Renal pelvis (tissue), 4 donors: Measurements from ENCODE around the gene TBX1. TPM values are rescaled to one million over a fixed set of nuclear protein-coding genes. Genes with fewer than 3 reads are reported as not detected.

Source experiments
- DNase-seq: peaks from one replicate; pipeline ENCODE4 v3.0.0-alpha.2; 2013
- polyA plus RNA-seq, 3 donors: library from polyadenylated mRNA; unstranded; fragments of 120-200 nt; gene quantifications; one replicate each; pipeline ENCODE4 v1.2.1, GENCODE V29; 2013; ENCODE audit not compliant: insufficient read length in 3 of 3

Gene TBX1
- polyA plus RNA-seq, 3 donors, result 0.53 to 1.1 (median 0.64) TPM

DNA sequence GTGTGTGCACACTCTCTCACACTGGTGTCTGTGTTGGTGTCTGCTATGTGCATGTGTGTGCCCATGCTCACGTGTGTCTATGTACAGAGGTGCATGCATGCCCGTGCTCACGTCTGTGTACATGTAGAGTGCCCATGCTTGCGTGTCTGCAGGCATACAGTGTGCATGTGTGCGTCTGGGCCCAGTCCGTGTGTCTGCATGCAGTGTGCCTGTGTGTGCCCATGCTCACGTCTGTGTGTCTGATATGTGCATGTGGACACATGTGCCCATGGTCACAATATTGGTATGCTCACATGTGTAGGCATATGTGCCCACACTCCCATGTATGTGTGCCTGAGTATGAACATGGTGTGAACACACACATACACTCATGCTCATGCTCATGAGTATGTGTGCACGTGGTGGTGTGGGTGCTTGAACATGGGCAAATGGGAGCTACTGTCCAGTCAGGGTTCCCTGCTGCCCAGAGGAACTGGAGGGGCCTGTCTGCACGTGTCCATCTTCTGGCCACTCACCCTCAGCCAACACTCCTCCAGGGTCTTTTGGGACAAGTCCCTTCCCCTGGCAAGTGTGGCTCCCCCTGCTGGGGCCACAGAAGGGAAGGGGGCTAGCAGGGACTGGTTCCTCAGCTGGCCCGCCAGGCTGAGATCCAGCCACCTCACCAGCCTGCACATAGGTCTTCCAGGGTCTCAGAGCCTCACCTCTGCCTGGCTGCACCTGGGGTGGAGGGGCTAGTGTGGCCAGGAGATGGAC lies 7.3 kb upstream of the TBX1 start:
- no peak for DNase-seq

GRCh38 chr22:19753996-19754700 lies 6.4 kb upstream of the TBX1 start:
- DNase-seq, result no peak

- no peak for DNase-seq
Observed at GRCh38 chr22:19754701-19755144, 5.9 kb upstream of the TBX1 start.

- DNase-seq, result no peak
Observed at GRCh38 chr22:19755145-19755710, 5.3 kb upstream of the TBX1 start.

DNA sequence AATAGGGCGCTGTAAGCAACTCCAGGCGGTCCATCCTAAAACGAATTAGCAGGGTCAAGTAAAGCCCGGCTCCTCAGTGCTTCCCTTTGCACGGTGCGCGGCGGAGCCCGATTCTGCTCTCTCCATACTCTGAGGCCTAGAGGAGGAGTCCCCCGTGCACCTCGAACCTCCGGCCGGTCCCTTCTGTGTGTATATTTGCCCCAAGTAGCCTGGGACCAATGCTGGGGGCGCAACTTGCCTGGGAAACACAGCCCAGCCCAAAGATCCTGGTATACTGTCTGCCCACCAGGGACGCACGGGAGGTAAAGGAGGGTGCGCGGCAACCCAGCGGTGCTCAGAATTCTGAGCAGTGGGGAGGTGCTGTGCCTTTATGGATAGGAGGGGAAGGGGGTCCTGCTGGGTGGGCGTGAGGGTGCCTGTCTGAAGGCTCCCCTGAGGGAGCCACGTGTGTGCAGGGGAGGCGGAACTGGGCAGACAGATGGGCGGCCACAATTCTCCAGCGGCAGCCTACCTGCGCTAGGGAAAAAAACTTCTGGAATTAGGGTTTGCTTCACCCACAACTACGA lies 4.8 kb upstream of the TBX1 start:
- DNase-seq, result no peak

GRCh38 chr22:19756288-19757128 lies 4.1 kb upstream of the TBX1 start:
- no peak for DNase-seq

DNA sequence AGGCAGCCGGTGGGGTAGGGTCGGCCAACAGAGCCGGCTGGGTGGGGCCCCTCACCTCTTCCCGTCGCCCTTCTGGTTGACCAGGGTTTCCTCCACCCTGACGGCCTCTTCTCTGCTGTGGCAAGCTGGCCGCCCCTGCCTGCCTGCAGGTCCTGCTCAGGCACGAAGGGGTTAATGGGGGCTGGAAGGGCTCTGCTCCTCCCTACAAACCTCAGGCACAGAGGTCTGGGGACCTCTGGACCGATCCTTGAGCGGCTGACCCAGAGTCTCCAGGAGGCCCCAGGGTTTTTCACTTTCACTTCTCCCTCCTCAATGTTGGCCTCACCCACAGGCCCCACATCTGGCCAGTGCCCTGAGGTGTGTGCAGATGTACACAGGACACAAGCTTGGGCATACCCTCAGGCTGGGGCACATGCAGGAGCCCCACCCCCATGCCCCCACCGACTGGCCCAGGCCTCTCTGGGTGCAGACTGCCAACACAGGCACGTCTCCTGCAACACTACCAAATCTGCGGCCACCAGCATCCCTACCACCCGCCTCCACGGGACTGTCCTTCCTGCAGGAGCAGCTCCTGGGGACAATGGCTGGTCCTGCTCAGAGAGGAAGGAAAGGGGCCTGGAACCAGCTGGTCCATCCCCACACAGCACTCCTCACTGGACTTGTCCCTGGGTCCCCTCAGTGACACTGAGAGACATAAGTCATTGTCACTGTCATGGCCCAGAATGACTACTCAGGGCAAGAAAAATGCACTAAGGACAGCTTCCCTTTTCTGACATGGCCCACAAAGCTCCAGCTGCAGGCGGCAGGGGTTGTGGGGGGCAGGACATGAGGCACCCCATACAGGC lies 3.2 kb upstream of the TBX1 start:
- no peak for DNase-seq

DNA sequence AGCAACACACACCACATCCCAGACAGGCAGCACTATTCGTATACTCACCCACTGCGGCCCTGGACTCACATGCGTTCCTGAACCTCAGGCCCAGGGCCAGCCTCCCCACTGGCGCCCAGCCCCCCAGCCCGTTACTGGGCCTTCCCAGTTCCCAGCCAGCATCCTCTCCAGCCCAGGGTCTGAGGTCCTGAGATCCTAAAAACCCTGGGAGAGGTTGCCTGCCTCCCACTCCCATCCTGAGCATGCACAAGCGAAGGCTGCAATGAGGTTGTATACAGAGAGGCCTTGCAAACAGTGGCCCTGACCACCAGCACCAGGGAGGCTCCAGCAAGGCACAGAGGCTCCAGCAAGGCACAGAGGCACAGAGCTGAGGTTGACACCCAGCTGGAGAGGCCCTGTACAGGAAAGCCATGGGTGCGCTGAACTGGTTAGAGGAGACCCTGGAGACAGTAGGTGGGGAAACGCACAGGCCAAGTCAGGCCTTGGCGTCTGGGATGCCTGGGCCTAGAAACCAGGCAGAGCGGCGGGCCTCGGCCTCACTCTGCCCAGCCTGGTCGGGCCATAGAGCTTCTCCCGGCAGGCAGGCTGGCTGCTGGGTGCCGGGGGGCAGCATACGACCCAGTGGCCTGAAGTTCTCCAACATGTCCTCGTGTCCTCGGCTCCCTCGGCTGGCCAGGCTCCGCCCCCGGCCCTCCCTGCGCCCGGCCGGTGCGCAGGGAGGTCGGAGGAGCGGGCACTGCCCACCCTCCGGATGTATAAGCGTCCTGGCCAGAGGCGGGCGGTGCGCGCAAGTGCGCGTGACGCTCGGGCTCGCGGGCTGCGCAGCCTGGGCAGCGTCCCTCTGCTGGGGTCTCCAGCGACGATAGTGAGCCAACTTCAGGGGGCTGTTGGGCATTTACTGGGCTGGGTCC lies 2.3 kb upstream of the TBX1 start:
- no peak for DNase-seq

GRCh38 chr22:19758896-19759426 lies 1.6 kb upstream of the TBX1 start:
- DNase-seq, result no peak

DNA sequence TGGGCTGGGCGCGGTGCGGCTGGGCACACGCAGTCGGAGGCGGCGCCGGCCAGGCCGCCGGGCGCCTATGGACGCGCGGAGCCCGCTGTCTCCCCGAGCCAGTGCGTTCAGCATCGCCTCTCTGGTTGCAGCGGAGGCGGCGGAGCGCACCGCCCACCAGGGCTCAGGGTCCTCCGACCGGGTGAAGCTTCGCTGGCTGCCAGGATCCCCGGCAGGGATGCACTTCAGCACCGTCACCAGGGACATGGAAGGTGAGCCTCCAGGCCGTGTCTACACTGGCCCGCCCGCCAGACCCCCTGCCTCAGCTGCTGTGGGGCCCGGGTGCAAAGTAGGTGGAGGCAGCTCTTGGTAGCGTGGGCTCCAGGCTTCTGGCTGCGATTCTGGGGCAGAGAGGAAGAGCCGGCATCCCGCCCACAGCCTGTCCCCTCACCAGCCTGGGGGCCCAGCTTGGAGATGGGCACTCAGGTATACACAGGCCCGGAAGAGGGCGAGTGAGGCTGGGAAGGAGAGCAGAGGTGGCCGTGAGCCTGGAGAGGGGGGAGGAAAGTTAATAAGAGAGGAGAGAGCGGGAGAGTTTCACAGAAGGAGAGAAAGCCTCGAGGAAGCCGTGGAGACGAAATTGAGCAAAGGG lies 1.0 kb upstream of the TBX1 start:
- DNase-seq, result no peak

DNA sequence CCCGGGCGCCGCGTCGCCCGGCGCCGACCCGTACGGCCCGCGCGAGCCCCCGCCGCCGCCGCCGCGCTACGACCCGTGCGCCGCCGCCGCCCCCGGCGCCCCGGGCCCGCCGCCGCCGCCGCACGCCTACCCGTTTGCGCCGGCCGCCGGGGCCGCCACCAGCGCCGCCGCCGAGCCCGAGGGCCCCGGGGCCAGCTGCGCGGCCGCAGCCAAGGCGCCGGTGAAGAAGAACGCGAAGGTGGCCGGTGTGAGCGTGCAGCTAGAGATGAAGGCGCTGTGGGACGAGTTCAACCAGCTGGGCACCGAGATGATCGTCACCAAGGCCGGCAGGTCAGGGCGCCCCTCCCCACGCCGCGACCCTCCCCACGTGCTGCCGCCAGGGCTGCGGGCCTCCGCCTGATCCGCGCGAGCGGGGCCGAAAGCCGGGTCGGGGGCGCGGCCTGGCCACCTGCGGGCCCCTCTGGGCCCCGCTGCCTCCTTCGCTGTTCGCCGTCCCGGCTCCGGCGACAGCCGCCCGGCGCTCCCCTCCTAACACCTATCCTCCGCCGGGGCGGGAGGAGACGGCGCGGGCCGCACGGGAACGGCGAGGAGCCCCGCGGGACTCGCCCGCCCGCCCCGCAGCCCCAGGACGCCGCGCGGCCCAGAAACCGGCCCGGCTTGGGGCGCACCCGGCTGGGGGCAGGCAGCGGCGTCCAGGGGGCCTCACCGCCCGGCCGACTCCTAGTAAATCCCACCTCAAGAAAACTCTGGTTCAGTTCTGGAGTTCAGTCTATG lies 560 bp downstream of the TBX1 start:
- DNase-seq, result no peak

DNA sequence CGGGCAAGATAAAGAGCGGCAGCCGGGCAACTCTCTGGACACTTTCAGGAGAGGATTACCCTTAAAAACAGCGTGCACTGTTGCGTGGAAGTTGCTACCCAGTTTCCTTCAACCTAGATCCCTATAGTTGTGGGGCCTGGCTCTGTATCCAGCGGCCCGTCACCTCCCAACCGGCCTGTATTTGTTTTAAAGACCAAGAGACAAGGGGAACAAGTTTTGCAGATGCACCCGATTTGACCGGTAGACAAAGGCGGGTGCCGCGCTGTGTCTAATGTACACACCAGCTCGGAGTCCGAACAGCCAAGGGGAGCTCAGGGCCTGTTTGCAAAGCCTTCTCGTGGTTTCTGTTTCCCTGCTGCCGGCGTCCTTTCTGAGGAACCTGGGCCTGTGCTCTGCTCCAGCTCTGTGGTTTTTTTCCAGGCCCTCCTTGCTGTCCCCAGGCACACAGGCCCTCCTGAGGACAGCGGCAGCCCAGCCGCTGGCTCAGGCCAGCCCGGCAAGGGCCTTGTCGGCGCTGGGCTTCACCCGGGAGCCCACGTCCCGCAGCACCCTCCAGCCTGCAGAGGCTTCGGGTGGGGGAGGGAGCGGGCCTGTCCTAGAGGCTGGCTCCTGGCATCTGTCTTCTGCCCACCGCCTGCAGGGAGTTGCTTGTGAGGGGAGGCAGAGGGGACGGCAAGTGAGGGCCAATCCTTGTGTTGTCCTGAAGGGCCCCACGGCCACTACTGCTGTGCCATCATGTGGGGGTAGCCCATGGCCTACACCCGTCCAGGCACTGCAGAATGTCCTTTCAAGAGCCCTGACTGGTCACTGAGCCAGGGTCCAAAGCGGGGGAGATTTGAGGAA lies 1.4 kb downstream of the TBX1 start:
- no peak for DNase-seq

DNA sequence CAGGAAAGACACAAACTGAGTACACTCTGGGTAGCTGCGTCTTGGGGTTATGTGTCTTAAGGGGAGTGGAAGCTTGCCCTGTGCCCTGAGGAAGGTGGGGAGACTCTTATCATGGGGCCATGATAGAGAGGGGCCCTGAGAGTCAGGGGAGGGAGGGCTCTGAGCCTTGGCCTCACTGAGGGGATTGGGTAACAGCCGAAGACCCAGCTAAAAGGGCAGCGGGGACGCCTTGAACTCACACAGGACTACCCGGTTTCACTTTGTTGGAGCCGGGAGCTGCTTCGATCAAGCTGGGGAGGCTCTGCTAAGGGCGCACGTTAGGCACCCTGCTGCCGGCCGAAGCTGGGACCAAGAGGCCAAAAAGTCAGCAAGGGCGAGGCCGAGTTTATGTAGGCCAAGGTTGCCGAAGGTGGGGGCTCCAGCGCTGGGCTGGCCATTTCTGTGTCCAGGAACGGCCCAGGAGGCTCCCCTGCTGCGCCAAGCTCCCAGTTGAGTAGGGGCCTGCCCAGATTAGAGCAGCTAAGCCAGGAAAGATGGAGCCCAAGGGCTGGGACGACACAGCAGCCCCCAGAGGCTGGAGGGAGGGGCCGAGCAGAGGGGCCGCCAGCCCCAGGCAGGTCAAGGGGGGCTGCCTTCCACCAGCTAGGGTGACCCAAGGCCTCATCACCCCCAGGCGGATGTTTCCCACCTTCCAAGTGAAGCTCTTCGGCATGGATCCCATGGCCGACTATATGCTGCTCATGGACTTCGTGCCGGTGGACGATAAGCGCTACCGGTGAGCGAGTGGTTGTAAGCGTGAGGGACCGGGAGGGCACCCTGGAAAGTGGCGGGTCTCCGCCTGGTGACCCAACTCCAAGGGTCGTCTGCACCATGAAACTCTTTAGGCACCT lies 2.2 kb downstream of the TBX1 start:
- no peak for DNase-seq

GRCh38 chr22:19763458-19764298 lies 3.1 kb downstream of the TBX1 start:
- no peak for DNase-seq

DNA sequence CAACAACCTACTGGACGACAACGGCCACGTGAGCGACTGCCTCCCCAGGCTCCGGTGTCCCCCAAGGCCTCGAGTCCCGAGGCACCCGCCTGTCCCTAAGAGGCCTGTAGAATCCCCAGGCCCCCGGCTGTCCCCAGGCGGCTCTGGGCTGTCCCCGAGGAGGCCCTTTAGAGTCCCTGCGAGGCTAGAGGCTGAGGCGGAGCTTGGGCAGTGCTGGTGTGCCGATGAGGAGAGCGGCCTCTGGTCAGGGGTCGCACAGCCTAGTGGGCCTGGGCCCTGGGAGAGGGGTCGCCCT lies 3.7 kb downstream of the TBX1 start:
- no peak for DNase-seq
